Tibial nerve (tissue), 3 donors: Measurements from ENCODE around the gene CHN2.

Experiments used
- CTCF ChIP-seq, 5 experiments: fragments of 200-600 bp in 3 of 5; fragments of 450-650 bp in 2 of 5; sonication (generic) in 3 of 5; IDR thresholded peaks; one replicate each; pipeline ENCODE4 v1.5.1; 2016 to 2019; ENCODE audit warnings: antibody characterized with exemption in 5 of 5, mild to moderate bottlenecking in 3 of 5, moderate library complexity in 2 of 5
- POLR2A ChIP-seq, 2 donors: fragments of 450-650 bp; IDR thresholded peaks; one replicate each; pipeline ENCODE4 v1.6.1; 2017; ENCODE audit warnings: antibody characterized with exemption in 2 of 2, mild to moderate bottlenecking in 2 of 2, moderate library complexity in 2 of 2

GRCh38 chr7:29414216-29414615 is 219.6 kb downstream of the CHN2 start:
- no peak for TF ChIP-seq CTCF (IDR thresholded peaks at IDR 0.05)
- no peak for TF ChIP-seq POLR2A (IDR thresholded peaks at IDR 0.05)
